Ramos (cell line): ENCODE measurements around the gene OSBPL5.

Experiments
- in situ Hi-C: fragments of 300-500 bp; cut with MboI; formaldehyde crosslinking; loops from one replicate; pipeline ENCODE4 v1.14.3; 2022; ENCODE audit warnings: low sequenced_read_pairs; ENCODE audit not compliant: unreplicated experiment

Gene OSBPL5

GRCh38 chr11:3091846-3092602 lies 73.1 kb downstream of the OSBPL5 start:
- in situ Hi-C loops = loop anchor here (10.0 to 25.0 kb wide), 2 partner anchors 555 to 667 kb away; no protein-coding TSS in a partner anchor

- in situ Hi-C loops = loop anchor here (10.0 to 25.0 kb wide), 2 partner anchors 554 to 666 kb away; no protein-coding TSS in a partner anchor
Observed at GRCh38 chr11:3091081-3091845, 73.8 kb downstream of the OSBPL5 start.

- in situ Hi-C loops = loop anchor here (10.0 to 25.0 kb wide), 2 partner anchors 553 to 665 kb away; no protein-coding TSS in a partner anchor
Observed at GRCh38 chr11:3090096-3090901, 74.8 kb downstream of the OSBPL5 start.

- in situ Hi-C loops = loop anchor here (10.0 to 25.0 kb wide), 2 partner anchors 552 to 665 kb away; no protein-coding TSS in a partner anchor
Observed at GRCh38 chr11:3089236-3090061, 75.7 kb downstream of the OSBPL5 start.

GRCh38 chr11:3088806-3089205 lies 76.3 kb downstream of the OSBPL5 start:
- in situ Hi-C loops = loop anchor here (25.0 kb wide), 1 partner anchor 552 kb away; no protein-coding TSS in a partner anchor

- in situ Hi-C loops = loop anchor here (25.0 kb wide), 1 partner anchor 551 kb away; no protein-coding TSS in a partner anchor
Observed at GRCh38 chr11:3087821-3088800, 77.0 kb downstream of the OSBPL5 start.

GRCh38 chr11:3087373-3087772 lies 77.7 kb downstream of the OSBPL5 start:
- in situ Hi-C loops = loop anchor here (25.0 kb wide), 1 partner anchor 550 kb away; no protein-coding TSS in a partner anchor

- in situ Hi-C loops = loop anchor here (25.0 kb wide), 1 partner anchor 549 kb away; no protein-coding TSS in a partner anchor
Observed at GRCh38 chr11:3086671-3087150, 78.4 kb downstream of the OSBPL5 start.

GRCh38 chr11:3086114-3086513 lies 79.0 kb downstream of the OSBPL5 start:
- in situ Hi-C loops = loop anchor here (25.0 kb wide), 1 partner anchor 549 kb away; no protein-coding TSS in a partner anchor

GRCh38 chr11:3085052-3085451 lies 80.1 kb downstream of the OSBPL5 start:
- in situ Hi-C loops = loop anchor here (25.0 kb wide), 1 partner anchor 548 kb away; no protein-coding TSS in a partner anchor

- in situ Hi-C loops = loop anchor here (25.0 kb wide), 1 partner anchor 546 kb away; no protein-coding TSS in a partner anchor
Observed at GRCh38 chr11:3083321-3083720, 81.8 kb downstream of the OSBPL5 start.

GRCh38 chr11:3081386-3081751 lies 83.7 kb downstream of the OSBPL5 start:
- in situ Hi-C loops = loop anchor here (25.0 kb wide), 1 partner anchor 544 kb away; no protein-coding TSS in a partner anchor

GRCh38 chr11:3080733-3081385 lies 84.3 kb downstream of the OSBPL5 start:
- in situ Hi-C loops = loop anchor here (25.0 kb wide), 1 partner anchor 544 kb away; no protein-coding TSS in a partner anchor

GRCh38 chr11:3080104-3080503 lies 85.0 kb downstream of the OSBPL5 start:
- in situ Hi-C loops = loop anchor here (25.0 kb wide), 1 partner anchor 543 kb away; no protein-coding TSS in a partner anchor

- in situ Hi-C loops = loop anchor here (25.0 kb wide), 1 partner anchor 541 kb away; no protein-coding TSS in a partner anchor
Observed at GRCh38 chr11:3077846-3078440, 87.2 kb downstream of the OSBPL5 start.

GRCh38 chr11:3077189-3077836 lies 87.8 kb downstream of the OSBPL5 start:
- in situ Hi-C loops = loop anchor here (25.0 kb wide), 1 partner anchor 540 kb away; no protein-coding TSS in a partner anchor
